ENCODE data around the gene FOXP2. TPM values are rescaled to one million over a fixed set of nuclear protein-coding genes. Genes with fewer than 3 reads are reported as not detected.

The FOXP2 gene
- total RNA-seq, 1 experiment from 2014 or later: not detected

DNA sequence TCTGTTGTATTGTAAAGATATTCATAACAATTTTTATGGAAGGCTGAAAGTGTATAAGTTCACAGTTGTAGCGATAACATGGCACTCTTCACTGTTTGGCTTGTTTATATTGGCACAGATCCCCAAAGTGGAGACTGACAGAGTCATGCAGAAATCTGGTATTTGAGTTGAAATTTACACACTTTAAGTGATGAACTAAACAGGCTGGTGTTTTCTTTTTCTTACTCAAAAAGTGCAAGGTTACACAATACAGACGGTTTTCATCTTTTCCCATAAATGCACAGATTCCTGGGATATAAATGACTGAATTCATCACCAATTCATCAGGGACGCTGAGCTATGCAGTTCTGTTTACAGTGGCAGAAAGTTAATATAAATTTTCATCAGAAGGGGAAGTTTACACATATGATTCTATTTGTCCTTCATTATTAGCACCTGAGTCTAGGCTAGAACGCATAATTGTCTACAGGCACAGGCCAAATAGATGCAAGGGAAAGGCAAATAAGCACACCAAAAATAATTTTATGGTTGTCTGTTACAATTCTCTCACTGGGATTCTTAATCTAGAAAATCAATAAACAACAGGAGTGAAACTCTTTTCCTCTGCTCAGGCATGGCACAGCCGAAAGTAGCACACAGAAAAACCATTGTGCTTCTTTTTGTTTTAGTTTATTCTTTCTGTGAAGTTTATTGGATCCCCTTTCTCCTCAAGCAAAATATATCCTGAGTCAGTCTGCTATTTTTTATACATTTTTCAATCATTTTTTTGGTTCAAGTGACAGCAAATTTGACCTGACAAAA is 88.0 kb downstream of the FOXP2 start:
- CTCF ChIA-PET: no interaction called here
- Histone ChIP-seq H3K27me3 (ENCODE audit: low read length) (peaks cover 20% of the 10 kb centered on the region), H2AFZ (ENCODE audit: low read length) (no peak overlapping the region), H4K20me1 (ENCODE audit: low read length) (no peaks in the 10 kb centered on the region), H3K36me3 (ENCODE audit: low read depth, low read length) (no peaks in the 10 kb centered on the region), H3K9me2 (replicated peaks; ENCODE audit: low read length) (no peaks in the 10 kb centered on the region), H3F3A (ENCODE audit: low read length, unreplicated experiment) (no peaks in the 10 kb centered on the region), H3K79me2 (ENCODE audit: low read length) (no peaks in the 10 kb centered on the region), H3K9ac (ENCODE audit: low read length) (no peak overlapping the region), H3K4me2 (ENCODE audit: low read length) (no peak overlapping the region), H3K4me3 (ENCODE audit: low read length) (no peak overlapping the region), H3K9me3 (ENCODE audit: low read length) (no peaks in the 10 kb centered on the region), H3K27ac (ENCODE audit: low read length) (no peak overlapping the region), H3K4me1 (ENCODE audit: insufficient read depth, low read length) (no peaks in the 10 kb centered on the region)
- no peak for DNase-seq
- POLR2A ChIA-PET (ENCODE audit: unreplicated experiment): no interaction called here
- no peak for TF ChIP-seq EZH2phosphoT487 (IDR thresholded peaks at IDR 0.05; ENCODE audit: borderline replicate concordance, low read length)
- no peak for TF ChIP-seq EZH2 (IDR thresholded peaks at IDR 0.05; ENCODE audit: low read length, unreplicated experiment)
- TF ChIP-seq CTCF (conservative IDR thresholded peaks at IDR 0.05; ENCODE audit: low read depth, low read length): no peak
- no peak for ATAC-seq
- intact Hi-C loops (cut with micrococcal nuclease): no loop called here
- no TSS peak for BruUV-seq (replicated peaks)

- Histone ChIP-seq H3K27me3 (ENCODE audit: low read length) (peaks cover 14% of the 10 kb centered on the region; the same call in 1 of the 2 replicates), H3K79me2 (ENCODE audit: low read length) (no peaks in the 10 kb centered on the region), H3K4me1 (ENCODE audit: insufficient read depth, low read length) (no peaks in the 10 kb centered on the region), H3K9ac (ENCODE audit: low read length) (no peak overlapping the region), H3F3A (ENCODE audit: low read length, unreplicated experiment) (no peaks in the 10 kb centered on the region), H3K9me2 (replicated peaks; ENCODE audit: low read length) (no peaks in the 10 kb centered on the region), H3K9me3 (ENCODE audit: low read length) (no peaks in the 10 kb centered on the region), H2AFZ (ENCODE audit: low read length) (no peak overlapping the region), H3K36me3 (ENCODE audit: low read depth, low read length) (no peaks in the 10 kb centered on the region), H4K20me1 (ENCODE audit: low read length) (no peaks in the 10 kb centered on the region), H3K4me3 (ENCODE audit: low read length) (no peak overlapping the region), H3K4me2 (ENCODE audit: low read length) (no peak overlapping the region), H3K27ac (ENCODE audit: low read length) (no peak overlapping the region)
- DNase-seq: no peak
- intact Hi-C loops (cut with micrococcal nuclease): no loop called here
- TF ChIP-seq EZH2 (IDR thresholded peaks at IDR 0.05; ENCODE audit: low read length, unreplicated experiment) (no peak), CTCF (conservative IDR thresholded peaks at IDR 0.05; ENCODE audit: low read depth, low read length) (no peak), EZH2phosphoT487 (IDR thresholded peaks at IDR 0.05; ENCODE audit: borderline replicate concordance, low read length) (no peak)
- no peak for ATAC-seq
- CTCF ChIA-PET: no interaction called here
- no TSS peak for BruUV-seq (replicated peaks)
- POLR2A ChIA-PET (ENCODE audit: unreplicated experiment): no interaction called here
Measured at GRCh38 chr7:114504586-114504985, 90.0 kb downstream of the FOXP2 start.

GRCh38 chr7:114507381-114507780 is 92.8 kb downstream of the FOXP2 start:
- no peaks in the 10 kb centered on the region for H3K79me2 ChIP-seq (ENCODE audit: low read length)
- ChIA-PET CTCF (no interaction called here), POLR2A (ENCODE audit: unreplicated experiment) (no interaction called here)
- ATAC-seq (no peak), DNase-seq (no peak)
- H4K20me1 ChIP-seq (ENCODE audit: low read length): no peaks in the 10 kb centered on the region
- no peak overlapping the region for H2AFZ ChIP-seq (ENCODE audit: low read length)
- no peak overlapping the region for H3K27ac ChIP-seq (ENCODE audit: low read length)
- H3K36me3 ChIP-seq (ENCODE audit: low read depth, low read length): no peaks in the 10 kb centered on the region
- no peak overlapping the region for H3K9ac ChIP-seq (ENCODE audit: low read length)
- H3K4me3 ChIP-seq (ENCODE audit: low read length): no peak overlapping the region
- H3K4me2 ChIP-seq (ENCODE audit: low read length): no peak overlapping the region
- no peaks in the 10 kb centered on the region for H3K9me3 ChIP-seq (ENCODE audit: low read length)
- intact Hi-C loops (cut with micrococcal nuclease): no loop called here
- H3K9me2 ChIP-seq (replicated peaks; ENCODE audit: low read length): no peaks in the 10 kb centered on the region
- H3K4me1 ChIP-seq (ENCODE audit: insufficient read depth, low read length): no peaks in the 10 kb centered on the region
- 0 out of 2 replicates have a peak, but pooled peaks cover 5% of the 10 kb centered on the region for H3K27me3 ChIP-seq (ENCODE audit: low read length)
- BruUV-seq (replicated peaks): no TSS peak
- TF ChIP-seq CTCF (conservative IDR thresholded peaks at IDR 0.05; ENCODE audit: low read depth, low read length) (no peak), EZH2 (IDR thresholded peaks at IDR 0.05; ENCODE audit: low read length, unreplicated experiment) (no peak)
- no peaks in the 10 kb centered on the region for H3F3A ChIP-seq (ENCODE audit: low read length, unreplicated experiment)
